Osteoblast (primary cell): ENCODE results near the gene SPAG16. TPM values are rescaled to one million over a fixed set of nuclear protein-coding genes. Genes with fewer than 3 reads are reported as not detected.
"Not testable (repeated sequence)": the region's sequence is repeated elsewhere in the genome, so short reads cannot be mapped to it uniquely, and the experiment has no call there.

Source experiments
- DNase-seq: peaks from one replicate; pipeline ENCODE4 v3.0.0; 2011; ENCODE audit warnings: low spot score, mixed read lengths; ENCODE audit not compliant: insufficient read length; ENCODE audit errors: missing footprints
- H2AFZ ChIP-seq: 2 replicates; pipeline ENCODE4 v1.6.0; 2011; ENCODE audit warnings: mild to moderate bottlenecking, low read length
- H3K27ac ChIP-seq: 2 replicates; pipeline ENCODE4 v1.5.1; 2011; ENCODE audit warnings: mild to moderate bottlenecking, low read depth, low read length, moderate library complexity
- H3K27me3 ChIP-seq: 2 replicates; pipeline ENCODE4 v1.6.0; 2012; ENCODE audit warnings: mild to moderate bottlenecking, control low read depth, inconsistent platforms, low read length, moderate library complexity; ENCODE audit not compliant: insufficient read depth
- H3K36me3 ChIP-seq: 2 replicates; pipeline ENCODE4 v1.5.1; 2011; ENCODE audit warnings: mild to moderate bottlenecking, low read length, control low read depth, moderate library complexity; ENCODE audit not compliant: insufficient read depth
- H3K4me1 ChIP-seq: 2 replicates; pipeline ENCODE4 v1.5.1; 2011; ENCODE audit warnings: mild to moderate bottlenecking, low read length, control low read depth, moderate library complexity; ENCODE audit not compliant: insufficient read depth
- H3K4me2 ChIP-seq: 2 replicates; pipeline ENCODE4 v1.6.0; 2011; ENCODE audit warnings: mild to moderate bottlenecking, low read length; ENCODE audit not compliant: insufficient read depth
- H3K4me3 ChIP-seq: fragments of 200-600 bp; sonication (generic); 3 replicates; pipeline ENCODE4 v1.5.1; 2012; ENCODE audit warnings: mild to moderate bottlenecking, low read length, inconsistent platforms; ENCODE audit not compliant: insufficient read depth
- H3K79me2 ChIP-seq: 2 replicates; pipeline ENCODE4 v1.6.0; 2012; ENCODE audit warnings: mild to moderate bottlenecking, low read length, control low read depth, inconsistent platforms; ENCODE audit not compliant: insufficient read depth
- H3K9me3 ChIP-seq: 2 replicates; pipeline ENCODE4 v1.5.1; 2011; ENCODE audit warnings: low read depth, low read length, control low read depth
- H4K20me1 ChIP-seq: 2 replicates; pipeline ENCODE4 v1.6.0; 2012; ENCODE audit warnings: mild to moderate bottlenecking, low read length, control low read depth; ENCODE audit not compliant: insufficient read depth
- total RNA-seq: library from RNA; depleted of rRNA; stranded (reverse); fragments of >200 nt; gene quantifications from 2 replicates; pipeline ENCODE4 v1.2.3, GENCODE V29; 2012
- TF ChIP-seq, protein P1 (sequence below): IDR thresholded peaks from 2 replicates; pipeline ENCODE4 v1.5.1; 2011; ENCODE audit warnings: mild to moderate bottlenecking, low read depth, low read length, moderate library complexity; ENCODE audit errors: extremely low read depth

SPAG16 gene
- total RNA-seq, 1 donor: 47.8 TPM

DNA sequence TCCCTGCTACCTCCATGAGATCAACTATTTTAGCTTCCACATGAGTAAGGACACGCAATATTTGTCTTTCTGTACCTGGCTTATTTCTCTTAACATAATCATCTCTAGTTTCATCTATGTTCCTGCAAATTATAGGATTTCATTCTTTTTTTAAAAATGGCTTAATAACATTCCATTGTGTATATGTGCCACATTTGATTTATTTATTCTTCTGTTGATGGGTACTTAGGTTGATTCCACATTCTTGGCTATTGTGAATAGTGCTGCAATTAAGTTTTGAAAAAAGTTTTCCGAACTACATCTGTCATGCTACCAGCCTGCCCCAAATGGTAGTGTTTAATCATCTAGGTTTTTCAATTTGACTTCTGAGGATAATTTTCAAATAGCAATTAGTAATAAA lies 36.3 kb downstream of the SPAG16 start:
- Histone ChIP-seq H3K79me2 (no peaks in the 10 kb centered on the region), H3K4me1 (no peaks in the 10 kb centered on the region), H4K20me1 (no peaks in the 10 kb centered on the region), H3K4me3 (no peak overlapping the region), H3K27me3 (no peaks in the 10 kb centered on the region), H3K27ac (no peak overlapping the region), H3K4me2 (no peak overlapping the region), H2AFZ (no peak overlapping the region), H3K9me3 (no peaks in the 10 kb centered on the region), H3K36me3 (peaks cover 6% of the 10 kb centered on the region)
- TF ChIP-seq, protein P1, sequence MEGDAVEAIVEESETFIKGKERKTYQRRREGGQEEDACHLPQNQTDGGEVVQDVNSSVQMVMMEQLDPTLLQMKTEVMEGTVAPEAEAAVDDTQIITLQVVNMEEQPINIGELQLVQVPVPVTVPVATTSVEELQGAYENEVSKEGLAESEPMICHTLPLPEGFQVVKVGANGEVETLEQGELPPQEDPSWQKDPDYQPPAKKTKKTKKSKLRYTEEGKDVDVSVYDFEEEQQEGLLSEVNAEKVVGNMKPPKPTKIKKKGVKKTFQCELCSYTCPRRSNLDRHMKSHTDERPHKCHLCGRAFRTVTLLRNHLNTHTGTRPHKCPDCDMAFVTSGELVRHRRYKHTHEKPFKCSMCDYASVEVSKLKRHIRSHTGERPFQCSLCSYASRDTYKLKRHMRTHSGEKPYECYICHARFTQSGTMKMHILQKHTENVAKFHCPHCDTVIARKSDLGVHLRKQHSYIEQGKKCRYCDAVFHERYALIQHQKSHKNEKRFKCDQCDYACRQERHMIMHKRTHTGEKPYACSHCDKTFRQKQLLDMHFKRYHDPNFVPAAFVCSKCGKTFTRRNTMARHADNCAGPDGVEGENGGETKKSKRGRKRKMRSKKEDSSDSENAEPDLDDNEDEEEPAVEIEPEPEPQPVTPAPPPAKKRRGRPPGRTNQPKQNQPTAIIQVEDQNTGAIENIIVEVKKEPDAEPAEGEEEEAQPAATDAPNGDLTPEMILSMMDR: no peak
- no peak for DNase-seq

DNA sequence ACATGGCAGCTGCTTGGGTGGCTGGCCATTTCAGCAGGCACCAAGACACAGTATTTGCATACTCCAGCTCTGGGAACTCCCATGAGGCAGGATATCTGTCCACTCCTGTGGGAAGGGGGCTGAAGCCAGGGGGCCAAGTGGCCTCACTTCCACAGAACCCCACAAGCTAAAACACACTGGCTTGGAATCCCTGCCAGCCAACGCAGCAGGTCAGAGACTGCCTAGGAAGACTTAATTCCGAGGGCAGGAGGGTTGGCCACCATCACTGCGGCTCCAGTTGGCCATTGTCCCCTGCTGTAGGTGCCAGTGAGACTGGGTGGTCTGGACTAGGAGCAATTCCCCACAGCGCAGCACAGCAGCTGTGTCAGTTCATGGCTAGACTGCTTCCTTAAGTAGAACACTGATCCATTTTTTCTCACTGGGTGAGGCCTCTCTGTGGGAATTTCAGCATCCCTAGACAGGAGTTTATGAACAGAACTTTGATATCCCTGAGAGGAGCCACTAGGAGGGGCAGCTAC lies 52.0 kb downstream of the SPAG16 start:
- Histone ChIP-seq H3K27me3 (no peaks in the 10 kb centered on the region), H3K4me3 (no peak overlapping the region), H3K9me3 (no peaks in the 10 kb centered on the region), H3K27ac (no peak overlapping the region), H4K20me1 (no peaks in the 10 kb centered on the region), H3K4me2 (no peak overlapping the region), H2AFZ (no peak overlapping the region), H3K36me3 (no peaks in the 10 kb centered on the region), H3K4me1 (no peaks in the 10 kb centered on the region), H3K79me2 (no peaks in the 10 kb centered on the region)
- TF ChIP-seq, protein P1: no peak
- DNase-seq: no peak

DNA sequence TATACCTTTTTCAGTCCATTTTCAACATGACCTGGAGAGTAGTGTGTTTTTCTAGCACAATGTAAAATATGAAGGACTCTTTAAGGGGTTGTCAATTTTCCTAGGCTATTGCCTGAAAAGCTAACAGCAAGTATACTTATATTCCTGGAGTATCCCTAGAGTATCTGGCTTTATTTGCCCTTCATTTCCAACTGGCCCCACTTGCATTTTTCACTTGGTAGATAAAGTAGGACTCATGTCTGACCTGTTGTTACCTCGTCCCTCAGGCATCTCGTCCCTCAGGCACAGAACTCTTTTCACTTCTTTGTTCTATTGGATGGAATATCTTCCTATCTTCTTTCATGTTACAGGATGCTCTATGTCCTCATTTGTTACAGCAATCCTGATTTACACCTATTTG lies 69.2 kb downstream of the SPAG16 start:
- no peaks in the 10 kb centered on the region for H3K9me3 ChIP-seq
- H3K4me3 ChIP-seq: no peak overlapping the region
- H3K79me2 ChIP-seq: no peaks in the 10 kb centered on the region
- no peaks in the 10 kb centered on the region for H4K20me1 ChIP-seq
- DNase-seq: no peak
- no peak overlapping the region for H3K27ac ChIP-seq
- H2AFZ ChIP-seq: no peak overlapping the region
- H3K4me2 ChIP-seq: no peak overlapping the region
- TF ChIP-seq, protein P1: no peak
- H3K4me1 ChIP-seq: no peaks in the 10 kb centered on the region
- H3K27me3 ChIP-seq: no peaks in the 10 kb centered on the region
- H3K36me3 ChIP-seq: no peaks in the 10 kb centered on the region

DNA sequence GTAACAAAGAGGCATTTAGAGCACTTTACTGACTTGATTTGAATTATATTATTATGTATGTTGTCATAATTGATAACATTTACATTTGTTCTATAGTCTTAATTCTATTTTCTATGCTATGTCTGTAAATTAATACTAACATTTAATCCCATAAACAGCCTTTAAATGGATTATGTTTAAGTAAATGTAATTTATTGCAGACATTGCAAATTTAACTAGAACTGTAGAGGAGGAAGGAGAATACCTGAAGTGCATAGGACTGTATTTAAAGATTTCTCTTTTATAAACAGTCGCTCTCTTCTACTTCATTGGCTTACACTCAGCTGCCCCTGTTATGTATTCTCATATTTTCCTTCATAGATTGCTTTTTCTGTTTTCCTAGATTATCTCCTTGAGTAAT lies 92.4 kb downstream of the SPAG16 start:
- H3K4me3 ChIP-seq: no peak overlapping the region
- H3K27me3 ChIP-seq: no peaks in the 10 kb centered on the region
- no peak overlapping the region for H2AFZ ChIP-seq
- H3K79me2 ChIP-seq: no peaks in the 10 kb centered on the region
- DNase-seq: no peak
- no peaks in the 10 kb centered on the region for H3K9me3 ChIP-seq
- no peak overlapping the region for H3K4me2 ChIP-seq
- TF ChIP-seq, protein P1: no peak
- no peaks in the 10 kb centered on the region for H3K4me1 ChIP-seq
- no peaks in the 10 kb centered on the region for H3K36me3 ChIP-seq
- H4K20me1 ChIP-seq: no peaks in the 10 kb centered on the region
- H3K27ac ChIP-seq: no peak overlapping the region

DNA sequence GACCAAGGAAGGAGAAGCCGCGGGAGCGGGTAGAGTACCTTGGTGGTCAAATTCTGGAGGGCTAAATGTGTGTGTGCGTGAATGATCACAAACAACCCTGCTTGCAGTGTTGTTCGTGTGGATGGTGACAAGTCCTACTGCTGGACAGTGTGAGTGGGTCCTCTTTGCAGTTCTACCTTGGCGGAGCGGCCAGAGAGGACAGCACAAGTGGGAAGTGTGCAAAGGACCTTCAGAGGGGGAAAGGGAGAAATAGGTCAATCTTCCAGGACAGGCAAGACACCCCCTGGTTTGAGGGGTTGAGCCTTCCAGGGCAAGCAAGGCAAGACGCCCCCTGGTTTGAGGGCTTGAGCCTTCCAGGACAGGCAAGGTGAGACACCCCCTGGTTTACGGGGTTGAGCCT lies 122.8 kb downstream of the SPAG16 start:
- not testable (repeated sequence) for DNase-seq, H3K27ac ChIP-seq, H3K4me3 ChIP-seq, H3K4me2 ChIP-seq, H4K20me1 ChIP-seq, H3K36me3 ChIP-seq, H3K79me2 ChIP-seq, H3K4me1 ChIP-seq, H2AFZ ChIP-seq, H3K9me3 ChIP-seq, H3K27me3 ChIP-seq

DNA sequence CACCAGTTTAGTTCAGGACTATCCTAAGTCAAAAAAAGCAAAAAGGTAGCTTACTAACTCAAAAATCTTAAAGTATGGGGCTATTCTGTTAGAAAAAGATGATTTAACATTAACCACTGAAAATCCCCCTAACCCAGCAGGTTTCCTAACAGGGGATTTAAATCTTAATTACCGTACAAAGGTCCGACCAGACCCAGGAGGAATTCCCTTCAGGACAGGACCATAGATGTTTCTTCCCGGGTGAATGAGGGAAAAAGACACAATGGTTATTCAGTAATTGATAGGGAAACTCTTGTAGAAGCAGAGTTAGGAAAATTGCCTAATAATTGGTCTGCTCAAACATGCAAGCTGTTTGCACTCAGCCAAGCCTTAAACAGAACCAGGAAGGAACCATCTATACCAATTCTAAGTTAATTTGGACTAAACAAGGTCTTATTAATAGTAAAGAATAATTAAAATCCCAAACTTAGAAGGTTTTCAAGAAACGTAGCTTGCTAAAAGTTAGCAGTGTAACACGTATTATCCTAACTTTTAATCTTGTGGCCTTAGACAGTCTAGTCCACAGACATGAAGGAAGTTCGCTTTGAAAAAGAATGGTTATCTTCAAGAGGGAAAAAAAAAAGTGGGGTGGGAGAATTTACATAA lies 124.3 kb downstream of the SPAG16 start:
- not testable (repeated sequence) for DNase-seq, H3K4me2 ChIP-seq, H3K4me1 ChIP-seq, H3K79me2 ChIP-seq, H3K27me3 ChIP-seq, H3K27ac ChIP-seq, H4K20me1 ChIP-seq, H2AFZ ChIP-seq, H3K36me3 ChIP-seq, H3K9me3 ChIP-seq, H3K4me3 ChIP-seq
